Activated naive CD4-positive, alpha-beta T cell treated with anti-CD3 and anti-CD28 coated beads, Interleukin-2, amount 10 ng/mL, durations not matched to agents 7 days and 5 days (primary cell): Measurements from ENCODE around the gene CAMK2A.

Experiments
- CTCF ChIA-PET: fragments of 350-600 bp; sonication (Branson Sonifier 250); formaldehyde crosslinking; loops from one replicate; lab custom pipeline; 2021; ENCODE audit warnings: antibody characterized with exemption; lab: Charles Lee
- DNase-seq: peaks from one replicate; pipeline ENCODE4 v3.0.0-alpha.2; 2020
- H3K27ac Mint-ChIP-seq: one replicate; pipeline ENCODE4 v1.8.0; 2021; ENCODE audit warnings: mild to moderate bottlenecking, moderate library complexity, mixed read lengths
- H3K27me3 Mint-ChIP-seq: one replicate; pipeline ENCODE4 v1.8.0; 2021; ENCODE audit warnings: mild to moderate bottlenecking, mixed read lengths
- H3K36me3 Mint-ChIP-seq: one replicate; pipeline ENCODE4 v1.8.0; 2021; ENCODE audit warnings: mixed read lengths
- H3K4me1 Mint-ChIP-seq: one replicate; pipeline ENCODE4 v1.8.0; 2021; ENCODE audit warnings: mixed read lengths
- H3K4me3 Mint-ChIP-seq: one replicate; pipeline ENCODE4 v1.8.0; 2021; ENCODE audit warnings: mild to moderate bottlenecking, moderate library complexity, mixed read lengths
- H3K9me3 Mint-ChIP-seq: one replicate; pipeline ENCODE4 v1.8.0; 2021; ENCODE audit warnings: mixed read lengths

Gene CAMK2A

DNA sequence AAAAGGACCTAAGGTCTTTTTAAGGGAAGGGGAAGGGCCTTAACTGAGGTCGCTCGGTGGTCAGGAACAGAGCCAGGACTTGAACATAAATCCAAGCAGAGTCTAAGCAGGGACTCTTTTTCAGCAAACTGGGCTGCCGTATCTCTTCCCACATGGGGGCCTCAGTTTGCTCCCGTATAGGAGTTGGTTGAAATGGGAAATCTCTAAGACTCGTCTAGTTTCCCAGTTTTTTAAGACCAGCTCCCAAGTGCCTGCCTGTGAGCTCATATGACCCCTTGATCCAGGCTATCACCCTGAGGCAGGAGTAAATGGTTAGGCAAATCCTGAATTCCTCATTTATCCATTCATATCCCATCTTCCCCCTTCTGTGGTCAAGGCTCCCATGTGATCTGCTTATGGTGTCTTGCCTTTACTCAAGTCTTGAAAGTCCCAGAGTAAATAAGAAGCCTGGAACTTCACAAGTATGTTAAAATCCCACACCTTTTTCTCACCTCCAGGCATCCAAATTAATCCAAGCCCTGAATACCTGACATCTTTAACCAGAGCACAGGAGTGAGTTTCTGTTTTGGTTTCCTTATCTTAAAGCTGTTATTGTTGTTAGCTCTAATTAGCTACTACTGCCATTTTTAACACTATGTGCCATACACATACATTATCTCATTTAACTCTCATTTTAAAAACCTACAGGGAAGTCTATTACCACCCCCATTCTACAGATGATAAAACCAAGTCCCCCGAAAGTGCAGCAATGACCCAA lies 10.2 kb upstream of the CAMK2A start:
- CTCF ChIA-PET: interaction anchor here (1.3 kb wide), 1 partner anchor 136 kb away, joined by 5 read pairs; no protein-coding TSS in a partner anchor
- Mint-ChIP-seq H3K9me3 (no peaks in the 10 kb centered on the region), H3K4me1 (no peaks in the 10 kb centered on the region), H3K27ac (no peak overlapping the region), H3K4me3 (no peak overlapping the region), H3K36me3 (no peaks in the 10 kb centered on the region), H3K27me3 (peaks cover 42% of the 10 kb centered on the region)
- no peak for DNase-seq

DNA sequence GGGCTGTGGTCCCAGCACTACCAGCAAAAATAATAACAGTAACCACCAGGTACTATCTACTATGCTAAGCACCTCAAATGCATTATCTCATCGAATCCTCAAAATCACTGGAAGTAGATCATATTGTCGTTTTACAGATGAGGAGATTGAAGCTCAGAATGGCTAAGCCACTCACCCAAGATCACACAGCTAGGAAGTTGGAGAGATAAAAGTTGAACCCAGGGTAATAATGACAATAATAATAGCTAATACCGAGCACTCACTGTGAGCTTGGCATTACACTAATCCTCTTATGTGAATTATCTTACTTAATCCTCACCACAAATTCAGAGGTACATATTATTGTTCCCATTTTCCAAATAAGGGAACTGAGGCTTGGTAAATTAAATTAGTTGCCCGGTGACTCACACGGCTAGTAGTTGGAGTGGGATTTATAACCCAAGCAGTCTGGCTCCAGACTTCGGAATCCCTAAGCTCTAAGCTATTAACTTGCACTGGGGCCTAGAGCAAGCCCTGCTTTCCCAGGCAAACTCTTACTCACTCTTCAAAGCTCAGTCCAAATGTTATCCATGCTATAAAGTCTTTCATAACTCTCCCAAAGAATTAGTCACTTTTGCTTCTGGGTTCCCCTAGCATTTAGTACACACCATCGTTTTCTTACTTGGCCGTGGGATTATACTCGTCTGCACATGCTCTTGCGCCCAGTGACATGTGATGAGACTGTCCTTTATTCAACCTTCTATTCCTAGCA lies 9.3 kb upstream of the CAMK2A start:
- no peak overlapping the region for H3K27ac Mint-ChIP-seq
- H3K27me3 Mint-ChIP-seq: peaks cover 35% of the 10 kb centered on the region
- no peaks in the 10 kb centered on the region for H3K9me3 Mint-ChIP-seq
- CTCF ChIA-PET: interaction anchor here (1.3 kb wide), 1 partner anchor 137 kb away, joined by 5 read pairs; no protein-coding TSS in a partner anchor
- no peaks in the 10 kb centered on the region for H3K4me1 Mint-ChIP-seq
- no peak overlapping the region for H3K4me3 Mint-ChIP-seq
- DNase-seq: no peak
- H3K36me3 Mint-ChIP-seq: no peaks in the 10 kb centered on the region

DNA sequence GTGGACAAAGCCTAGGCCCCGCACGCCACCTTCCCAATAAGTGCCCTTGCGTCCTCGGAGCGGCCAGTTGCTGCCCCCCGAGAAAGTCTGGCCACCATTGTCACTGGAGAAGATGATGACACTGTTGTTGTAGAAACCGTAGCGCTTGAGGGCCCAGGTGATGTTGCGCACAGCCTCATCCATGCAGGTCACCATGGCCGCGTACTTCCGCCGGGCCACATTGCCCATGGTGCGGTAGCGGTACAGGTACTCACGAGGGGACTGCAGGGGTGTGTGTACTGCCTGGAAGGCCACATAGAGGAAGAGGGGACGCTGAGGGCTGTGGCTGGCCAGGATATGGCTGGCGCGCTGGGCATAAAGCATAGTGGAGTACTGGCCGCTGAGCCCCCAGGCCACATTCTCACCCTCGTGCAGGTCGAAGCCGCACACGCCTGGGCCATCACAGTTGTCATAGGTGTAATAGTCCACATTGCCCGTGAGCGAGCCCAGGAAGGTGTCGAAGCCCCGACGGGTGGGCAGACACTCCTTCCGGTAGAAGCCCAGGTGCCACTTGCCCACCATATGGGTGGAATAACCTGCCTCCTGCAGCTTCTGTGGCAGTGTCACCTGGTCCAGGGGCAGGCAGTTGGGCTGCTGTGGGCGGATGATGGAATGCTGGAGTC lies 8.5 kb upstream of the CAMK2A start:
- H3K4me3 Mint-ChIP-seq: no peak overlapping the region
- H3K27ac Mint-ChIP-seq: no peak overlapping the region
- H3K36me3 Mint-ChIP-seq: no peaks in the 10 kb centered on the region
- CTCF ChIA-PET: no interaction called here
- H3K4me1 Mint-ChIP-seq: no peaks in the 10 kb centered on the region
- DNase-seq: no peak
- H3K27me3 Mint-ChIP-seq: peaks cover 29% of the 10 kb centered on the region
- H3K9me3 Mint-ChIP-seq: no peaks in the 10 kb centered on the region

DNA sequence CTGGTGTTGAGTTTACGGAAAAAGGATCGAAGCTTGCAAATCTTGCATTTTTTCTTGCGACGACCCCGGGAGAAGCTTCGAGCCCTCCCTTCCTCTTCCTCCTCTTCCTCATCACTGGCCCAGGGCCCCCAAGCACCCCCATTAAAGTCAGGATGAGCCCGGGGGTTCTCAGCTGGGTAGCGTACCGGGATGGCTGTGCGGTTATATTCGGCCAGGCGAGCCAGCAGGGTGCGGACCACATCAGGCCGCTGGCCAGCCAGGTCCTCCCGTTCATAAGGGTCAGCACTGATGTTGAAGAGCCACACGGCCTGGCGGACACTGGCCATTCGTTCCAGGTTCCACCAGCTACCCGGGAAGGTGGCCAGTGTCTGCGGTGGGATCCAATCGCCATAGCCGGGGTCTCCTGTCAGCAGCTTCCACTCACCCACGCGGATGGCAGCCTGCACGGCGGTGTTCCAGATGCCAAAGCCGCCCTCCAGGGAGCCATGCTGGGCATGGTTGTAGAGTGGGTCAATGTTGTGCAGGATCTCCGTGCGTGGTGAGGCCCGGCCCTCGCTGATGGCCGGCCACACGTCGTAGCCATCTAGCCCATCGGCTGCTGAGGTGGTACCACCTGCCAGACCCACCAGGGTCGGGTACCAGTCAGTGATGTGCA lies 7.8 kb upstream of the CAMK2A start:
- H3K4me3 Mint-ChIP-seq: no peak overlapping the region
- DNase-seq: no peak
- H3K4me1 Mint-ChIP-seq: no peaks in the 10 kb centered on the region
- H3K27me3 Mint-ChIP-seq: peaks cover 25% of the 10 kb centered on the region
- CTCF ChIA-PET: no interaction called here
- H3K36me3 Mint-ChIP-seq: no peaks in the 10 kb centered on the region
- no peaks in the 10 kb centered on the region for H3K9me3 Mint-ChIP-seq
- no peak overlapping the region for H3K27ac Mint-ChIP-seq

DNA sequence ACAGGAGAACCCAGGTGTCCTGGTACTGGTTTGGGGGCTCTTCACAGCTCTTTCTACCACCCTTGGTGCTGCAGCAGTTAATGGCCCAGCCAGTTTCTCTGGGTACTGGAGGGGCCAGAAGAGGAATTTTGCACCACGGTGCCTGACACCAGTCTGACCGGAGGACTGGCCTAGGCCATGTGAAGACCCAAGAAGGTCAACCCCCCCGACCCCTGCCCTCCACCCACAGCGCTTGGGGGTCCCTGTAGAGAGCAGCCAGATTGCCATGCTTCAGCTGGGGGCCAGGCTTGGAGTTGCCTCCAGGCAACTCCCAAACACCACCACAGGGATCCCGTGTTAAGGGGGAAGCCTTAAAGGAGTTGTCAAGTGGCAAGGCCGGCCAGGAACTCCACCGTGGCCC lies 6.9 kb upstream of the CAMK2A start:
- Mint-ChIP-seq H3K9me3 (no peaks in the 10 kb centered on the region), H3K27ac (no peak overlapping the region), H3K4me3 (no peak overlapping the region), H3K4me1 (no peaks in the 10 kb centered on the region), H3K36me3 (no peaks in the 10 kb centered on the region), H3K27me3 (peaks cover 19% of the 10 kb centered on the region)
- DNase-seq: no peak
- CTCF ChIA-PET: no interaction called here

DNA sequence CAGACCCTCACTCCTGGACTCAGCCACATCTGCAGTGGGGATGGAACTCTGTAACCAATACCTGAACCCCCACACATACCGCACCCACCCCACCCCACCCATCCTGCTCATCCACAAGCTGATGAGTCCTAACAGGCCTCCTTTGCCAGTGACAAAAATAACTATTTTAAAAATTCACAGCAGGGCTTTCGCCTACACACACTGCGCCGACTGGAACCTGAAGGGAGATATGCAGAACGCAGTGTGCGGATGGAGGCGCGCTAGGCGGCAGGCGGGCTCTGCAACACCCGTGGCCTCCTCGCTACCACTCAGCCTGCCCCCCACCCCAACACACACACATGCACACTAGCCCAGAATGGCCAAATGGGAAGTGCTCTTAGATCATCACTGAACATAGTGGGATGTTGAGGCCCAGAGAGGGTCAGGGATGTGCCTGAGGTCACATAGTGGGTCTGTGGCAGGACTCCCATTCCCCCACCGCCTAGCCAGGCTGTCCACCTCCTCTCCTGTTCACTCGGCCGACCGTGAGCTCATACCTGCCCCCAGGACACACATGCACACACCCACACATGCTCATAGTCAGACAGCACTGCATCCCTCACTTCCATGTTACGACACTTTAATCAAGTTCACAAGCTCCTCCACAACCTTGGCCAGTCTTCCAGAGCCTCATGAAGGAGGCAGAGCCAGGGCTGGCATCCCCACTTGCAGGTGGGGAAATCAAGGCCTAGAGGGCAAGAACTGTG lies 6.3 kb upstream of the CAMK2A start:
- no peak overlapping the region for H3K4me3 Mint-ChIP-seq
- no peaks in the 10 kb centered on the region for H3K4me1 Mint-ChIP-seq
- CTCF ChIA-PET: no interaction called here
- no peak for DNase-seq
- H3K9me3 Mint-ChIP-seq: no peaks in the 10 kb centered on the region
- no peaks in the 10 kb centered on the region for H3K36me3 Mint-ChIP-seq
- no peak overlapping the region for H3K27ac Mint-ChIP-seq
- peaks cover 16% of the 10 kb centered on the region for H3K27me3 Mint-ChIP-seq

DNA sequence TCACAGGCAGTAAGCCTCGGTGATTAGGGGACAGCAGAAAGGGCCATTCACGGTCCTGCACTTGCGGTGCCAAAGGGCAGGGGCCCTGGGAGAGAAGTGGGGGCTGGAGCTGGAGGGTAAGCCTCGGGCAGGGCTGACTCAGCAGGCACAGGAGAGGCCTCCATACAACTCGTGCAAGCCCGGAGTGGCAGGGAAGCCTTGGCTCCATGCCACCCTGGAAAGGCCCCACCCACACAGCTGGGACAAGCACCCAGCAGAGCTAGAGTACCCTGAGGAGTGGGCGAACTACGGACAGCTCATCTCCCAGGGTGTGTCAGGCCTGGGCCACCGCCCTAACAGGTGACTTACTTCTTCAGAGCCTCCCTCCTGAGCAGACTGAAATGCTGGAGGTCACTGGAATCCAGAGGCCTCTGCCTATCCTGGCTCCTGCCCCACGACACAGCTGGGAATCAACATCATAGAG lies 5.6 kb upstream of the CAMK2A start:
- no peaks in the 10 kb centered on the region for H3K9me3 Mint-ChIP-seq
- H3K27me3 Mint-ChIP-seq: peaks cover 13% of the 10 kb centered on the region
- no peaks in the 10 kb centered on the region for H3K4me1 Mint-ChIP-seq
- H3K36me3 Mint-ChIP-seq: no peaks in the 10 kb centered on the region
- no peak overlapping the region for H3K4me3 Mint-ChIP-seq
- no peak overlapping the region for H3K27ac Mint-ChIP-seq
- no peak for DNase-seq
- CTCF ChIA-PET: no interaction called here

DNA sequence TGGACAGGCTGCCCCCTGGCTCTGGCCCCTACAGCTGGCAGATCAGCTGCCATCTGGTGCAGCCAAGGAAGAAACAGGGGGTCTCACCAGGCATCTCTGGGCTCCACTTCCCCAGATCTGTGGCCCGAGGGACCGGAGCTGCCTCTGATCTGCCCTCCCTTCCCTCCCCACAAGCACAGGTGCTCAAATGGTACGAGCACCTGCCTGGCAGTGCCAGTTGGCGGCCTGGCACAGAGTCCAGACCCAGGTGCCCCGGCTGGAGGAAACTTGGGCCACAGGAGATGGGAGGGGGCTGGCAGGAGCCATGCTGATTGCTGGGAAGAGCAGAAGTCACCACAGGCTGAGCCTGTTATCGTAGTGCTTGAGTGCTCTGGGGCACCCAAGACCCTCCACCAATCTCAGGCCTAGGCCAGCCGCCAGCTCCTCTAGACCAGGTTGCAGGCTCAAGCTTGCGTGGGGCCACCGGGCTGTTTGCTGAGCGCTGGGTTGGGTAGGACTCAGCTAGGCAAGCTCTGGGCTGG lies 5.0 kb upstream of the CAMK2A start:
- Mint-ChIP-seq H3K27ac (no peak overlapping the region), H3K4me1 (no peaks in the 10 kb centered on the region), H3K27me3 (peaks cover 19% of the 10 kb centered on the region), H3K4me3 (no peak overlapping the region), H3K9me3 (no peaks in the 10 kb centered on the region), H3K36me3 (no peaks in the 10 kb centered on the region)
- DNase-seq: no peak
- CTCF ChIA-PET: no interaction called here

DNA sequence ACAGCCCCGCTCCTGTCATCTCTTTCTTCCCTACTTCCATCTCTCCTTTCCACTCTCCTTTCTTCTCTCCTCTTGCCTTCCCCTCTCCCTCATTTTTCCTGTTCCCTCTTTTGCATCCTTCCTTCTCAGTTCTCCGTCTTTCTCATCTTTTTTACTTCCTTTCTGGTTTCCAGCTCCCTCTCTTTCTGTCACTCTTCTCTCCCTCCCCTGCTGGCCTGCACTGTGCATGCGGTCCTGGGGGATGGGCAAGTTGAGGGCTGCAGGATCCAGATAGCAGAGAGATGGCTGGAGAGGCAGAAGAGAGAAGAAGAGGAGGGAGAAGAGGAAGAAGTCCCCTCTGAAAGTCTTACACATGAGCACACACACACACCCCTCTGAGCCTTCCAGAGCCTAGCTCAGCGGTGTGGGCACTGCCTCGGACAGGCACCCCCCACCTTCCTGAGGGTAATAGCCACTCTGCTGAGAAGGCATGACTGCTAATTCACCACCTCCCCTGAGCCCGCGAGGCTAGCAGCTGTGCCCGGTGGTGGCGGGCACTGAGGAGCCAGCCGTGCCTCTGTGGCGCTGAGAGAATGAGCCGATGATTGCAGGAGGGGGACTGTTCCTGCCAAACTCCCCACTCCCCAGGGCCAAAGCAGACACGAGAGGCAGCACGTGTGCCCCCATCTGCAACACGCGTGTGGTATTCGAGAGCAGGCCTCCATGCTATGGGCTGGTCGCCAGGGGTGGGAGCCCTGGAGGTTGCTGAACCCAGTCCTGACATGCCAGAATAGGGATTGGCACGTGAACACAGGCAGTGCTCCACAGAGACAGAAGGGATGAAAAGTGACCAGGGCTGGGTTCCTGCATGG lies 3.7 kb upstream of the CAMK2A start:
- CTCF ChIA-PET: no interaction called here
- no peak overlapping the region for H3K27ac Mint-ChIP-seq

DNA sequence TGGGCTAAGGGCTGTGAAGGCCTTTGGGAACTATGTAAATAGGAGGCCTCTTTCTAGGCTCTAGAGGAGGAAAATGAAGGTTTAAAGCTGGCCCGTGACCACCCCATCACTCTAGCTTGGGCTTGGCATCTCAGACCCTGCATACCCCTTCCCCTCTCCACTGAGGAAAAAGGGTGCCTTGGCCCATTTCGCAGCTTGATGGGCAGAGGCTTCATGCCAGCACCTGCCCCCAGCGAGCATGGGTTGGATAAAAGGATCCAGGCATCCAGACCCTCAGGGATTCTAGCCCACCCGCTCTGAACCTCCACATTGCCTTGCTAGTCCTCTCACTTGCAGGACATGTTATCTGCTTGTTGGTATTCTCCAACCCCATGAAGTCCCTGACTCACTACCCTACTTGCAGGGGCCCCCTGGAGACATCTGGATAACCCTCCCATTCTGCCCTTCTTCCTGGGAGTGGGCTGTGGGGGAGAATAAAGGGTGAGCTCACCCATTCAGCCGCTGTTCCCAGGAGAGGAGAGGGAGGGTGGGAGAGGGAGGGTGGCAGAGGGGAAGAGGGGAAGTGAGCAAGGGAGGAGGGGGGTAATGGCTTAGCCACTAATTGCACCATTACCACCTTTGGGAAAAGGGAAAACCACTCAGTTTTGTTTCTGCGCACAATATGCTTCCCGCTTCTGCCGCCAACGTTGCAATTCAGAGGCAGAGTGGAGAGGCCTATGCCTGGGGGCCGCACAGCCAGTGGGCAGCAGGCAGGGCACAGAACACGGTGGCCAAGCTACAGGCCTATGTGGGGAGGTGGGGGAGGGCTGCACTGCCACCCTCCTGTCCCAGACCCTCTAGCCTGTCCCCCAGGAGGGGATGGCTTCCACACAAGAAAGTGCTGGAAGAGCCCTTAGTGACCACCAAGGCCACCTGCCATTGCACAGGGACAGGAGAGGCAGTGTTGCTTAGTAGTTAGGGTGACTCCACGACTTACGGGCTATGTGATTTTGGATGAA lies 2.1 kb upstream of the CAMK2A start:
- no peak for DNase-seq
- no peaks in the 10 kb centered on the region for H3K36me3 Mint-ChIP-seq
- no peak overlapping the region for H3K4me3 Mint-ChIP-seq
- H3K4me1 Mint-ChIP-seq: no peaks in the 10 kb centered on the region
- no peaks in the 10 kb centered on the region for H3K9me3 Mint-ChIP-seq
- CTCF ChIA-PET: no interaction called here
- peaks cover 28% of the 10 kb centered on the region for H3K27me3 Mint-ChIP-seq
- no peak overlapping the region for H3K27ac Mint-ChIP-seq

More for the DNA sequence above, 3.7 kb upstream of the CAMK2A start:
- no peaks in the 10 kb centered on the region for H3K9me3 Mint-ChIP-seq
- H3K4me1 Mint-ChIP-seq: no peaks in the 10 kb centered on the region
- H3K4me3 Mint-ChIP-seq: no peak overlapping the region
- no peak for DNase-seq
- H3K36me3 Mint-ChIP-seq: no peaks in the 10 kb centered on the region
- peaks cover 28% of the 10 kb centered on the region for H3K27me3 Mint-ChIP-seq

DNA sequence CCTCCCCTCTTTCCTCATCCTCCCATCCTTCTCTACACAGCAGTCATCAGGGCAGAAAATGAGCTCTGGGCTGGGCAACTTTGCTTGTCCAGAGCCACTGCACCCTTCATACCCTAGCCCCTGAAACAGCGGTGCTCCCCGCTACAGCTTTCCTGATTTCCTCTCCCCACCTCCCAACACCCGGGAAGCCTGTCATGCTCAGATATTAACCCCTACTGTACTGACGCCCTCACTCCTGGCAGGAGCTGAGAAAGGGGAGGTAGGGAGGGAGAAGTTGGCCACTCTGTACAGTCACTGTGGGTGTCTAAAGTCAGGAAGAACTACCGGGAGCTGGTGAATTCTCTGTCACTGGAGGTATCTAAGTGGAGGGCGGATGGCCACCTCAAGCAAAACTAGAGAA lies 782 bp downstream of the CAMK2A start:
- Mint-ChIP-seq H3K4me3 (no peak overlapping the region), H3K36me3 (no peaks in the 10 kb centered on the region), H3K27ac (no peak overlapping the region), H3K4me1 (no peaks in the 10 kb centered on the region), H3K27me3 (peaks cover 28% of the 10 kb centered on the region), H3K9me3 (no peaks in the 10 kb centered on the region)
- DNase-seq: no peak
- CTCF ChIA-PET: no interaction called here

DNA sequence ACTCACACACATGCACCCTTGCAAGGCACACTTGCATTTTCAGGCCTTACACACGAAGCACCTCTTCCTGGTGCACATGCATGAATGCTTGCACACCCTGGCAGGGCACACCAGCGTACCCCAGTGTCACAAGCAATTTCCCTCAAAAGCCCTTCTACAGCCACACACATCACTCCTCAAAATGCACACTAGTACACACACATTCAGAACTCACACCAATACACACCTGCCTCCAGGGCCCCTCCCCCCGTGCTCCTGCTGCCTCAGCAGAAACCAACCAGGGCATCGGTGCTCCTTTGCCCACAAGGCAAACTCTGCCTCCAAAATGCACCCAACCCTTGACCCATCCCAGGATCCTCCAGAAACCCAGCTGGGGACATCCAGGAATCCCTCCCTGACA lies 1.2 kb downstream of the CAMK2A start:
- H3K4me3 Mint-ChIP-seq: no peak overlapping the region
- H3K4me1 Mint-ChIP-seq: no peaks in the 10 kb centered on the region
- H3K27me3 Mint-ChIP-seq: peaks cover 29% of the 10 kb centered on the region
- no peaks in the 10 kb centered on the region for H3K9me3 Mint-ChIP-seq
- CTCF ChIA-PET: no interaction called here
- no peak for DNase-seq
- no peak overlapping the region for H3K27ac Mint-ChIP-seq
- no peaks in the 10 kb centered on the region for H3K36me3 Mint-ChIP-seq
